UCSD-AML1 (cell line): ENCODE results near the gene SPTBN2.

Experiments used
- DNase-seq: peaks from one replicate; lab custom pipeline; 2025; ENCODE audit not compliant: unreplicated experiment; lab: John Stamatoyannopoulos, UW

The SPTBN2 gene

DNA sequence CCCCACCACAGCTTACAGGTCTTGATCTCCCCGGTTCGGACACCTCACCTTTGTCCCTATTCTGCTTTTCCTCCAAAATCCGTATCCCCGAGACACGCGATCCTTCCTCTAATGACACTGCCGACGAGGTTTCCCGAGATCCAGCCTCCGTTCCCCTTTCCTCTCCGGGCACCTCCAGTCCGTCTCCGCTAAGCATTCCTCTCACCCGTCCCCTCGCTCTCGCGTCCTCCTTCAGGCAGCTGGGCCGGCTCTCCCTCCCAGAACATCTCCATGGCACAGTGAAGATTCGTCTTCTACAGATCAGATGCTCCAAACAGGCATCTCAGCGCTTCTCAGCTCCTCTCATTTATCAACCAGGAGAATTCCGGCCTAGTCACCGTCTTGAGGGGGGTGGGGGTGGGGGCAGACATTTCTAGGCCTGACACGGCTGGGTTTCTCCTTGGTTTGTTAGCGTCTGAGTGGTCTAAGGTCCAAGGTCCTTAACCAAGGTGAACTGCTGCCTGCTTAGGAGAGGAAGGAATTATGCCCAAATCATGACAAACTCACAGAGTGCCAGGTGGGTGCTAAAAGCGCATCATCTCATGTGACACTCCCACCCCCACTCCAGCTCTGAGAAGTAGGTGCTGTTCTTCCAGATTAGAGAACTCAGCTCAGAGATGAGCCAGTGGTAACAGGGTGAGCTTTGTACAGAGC, at the start of gene SPTBN2:
Gene SPTBN2 (minus strand): TSS at position 524 of the 693 bp plus-strand sequence. CDS start 7,976 bp downstream, outside the sequence.
- DNase-seq: no peak

DNA sequence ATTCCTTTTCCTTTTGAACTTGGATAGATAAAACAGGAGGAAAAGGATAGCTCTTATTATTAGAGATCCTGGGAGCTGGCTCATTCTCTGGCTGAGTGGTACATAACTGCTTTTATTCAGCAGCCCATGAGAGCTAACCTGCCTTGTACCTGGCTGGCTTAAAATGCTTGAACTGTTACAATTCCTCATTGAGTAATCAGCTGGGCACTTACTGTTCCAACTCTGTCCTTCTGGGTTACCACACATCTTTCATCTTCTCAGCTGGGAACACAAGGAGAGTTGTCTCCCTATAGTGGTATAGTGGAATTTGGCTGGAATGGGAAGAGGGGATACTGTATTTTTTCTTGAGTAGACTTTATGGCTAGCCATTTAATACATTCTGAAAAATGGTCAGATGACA, 39.8 kb upstream of the SPTBN2 start:
- DNase-seq: no peak

DNA sequence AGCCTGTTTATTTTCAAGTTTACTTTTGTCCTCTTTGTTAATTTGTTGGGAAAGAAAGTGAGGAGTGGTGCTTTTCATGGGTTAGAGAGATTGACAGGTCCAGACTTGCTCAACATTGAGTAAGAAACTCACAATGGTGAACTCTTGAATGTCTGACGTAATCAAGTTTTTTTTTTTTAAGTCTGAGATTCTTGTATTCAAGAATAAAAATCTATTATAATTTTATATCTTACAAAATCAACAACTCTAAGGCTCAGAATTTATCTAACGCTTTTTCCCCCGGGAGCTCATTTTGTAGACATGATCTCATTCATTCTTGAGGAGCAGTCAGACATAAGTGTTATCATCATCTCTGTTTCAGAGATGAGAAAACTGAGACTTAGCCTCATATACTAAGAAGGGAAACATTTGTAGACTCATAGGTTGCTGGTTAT, 39.1 kb upstream of the SPTBN2 start:
- DNase-seq: no peak

DNA sequence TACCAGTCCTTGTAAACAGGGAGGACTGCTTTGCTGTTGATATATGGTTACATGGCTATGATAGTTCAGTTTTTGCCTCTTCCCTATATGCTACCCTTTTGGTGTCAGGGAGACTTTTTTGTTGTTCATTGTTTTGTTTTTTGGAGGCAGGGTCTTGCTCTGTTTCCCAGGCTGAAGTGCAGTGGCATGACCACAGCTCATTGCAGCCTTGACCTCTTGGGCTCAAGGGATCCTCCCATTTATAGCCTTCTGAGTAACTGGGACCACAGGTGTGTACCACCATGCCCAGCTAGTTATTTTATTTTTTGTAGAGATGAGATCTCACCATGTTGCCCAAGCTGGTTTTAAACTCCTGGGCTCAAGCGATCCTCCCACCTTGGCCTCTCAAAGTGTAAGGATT, 38.6 kb upstream of the SPTBN2 start:
- DNase-seq: no peak

DNA sequence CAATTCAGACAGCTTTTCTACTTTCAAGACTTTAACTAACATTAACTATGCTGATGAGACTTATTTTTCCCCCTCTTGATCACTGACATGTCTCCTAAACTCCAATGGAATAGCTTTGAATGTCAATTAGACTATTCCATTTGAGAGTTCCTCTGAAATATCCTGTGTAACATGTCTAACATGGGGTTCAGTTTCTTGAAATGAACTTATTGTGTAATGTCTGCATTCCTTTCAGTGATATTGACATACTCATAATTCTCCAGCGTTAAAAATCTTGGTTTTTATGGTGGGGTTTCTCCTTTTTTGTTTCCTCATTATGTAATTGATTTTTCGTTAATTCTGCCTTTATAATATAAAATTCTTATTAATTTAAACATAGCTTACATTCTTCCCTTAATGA, 37.7 kb upstream of the SPTBN2 start:
- DNase-seq: no peak

DNA sequence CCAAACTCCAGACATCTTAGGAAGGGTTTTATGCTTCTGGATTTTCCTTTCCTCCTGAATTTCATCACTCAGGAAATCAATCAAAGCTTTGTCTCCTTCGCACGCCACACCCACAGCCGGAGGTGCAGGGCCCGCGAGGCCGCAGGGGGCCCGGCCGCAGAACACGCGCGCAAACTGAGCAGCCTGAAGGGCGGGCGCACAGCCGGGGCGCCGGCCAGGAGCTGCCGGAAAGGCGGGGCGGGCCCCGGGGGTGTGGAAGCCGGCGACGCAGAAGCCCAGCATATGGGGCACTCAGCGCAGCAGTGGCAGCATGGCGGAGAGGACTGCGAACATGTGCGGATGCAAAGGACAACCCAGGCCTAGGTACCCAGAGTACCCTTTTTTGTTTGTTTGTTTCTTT, 33.1 kb upstream of the SPTBN2 start:
- no peak for DNase-seq

DNA sequence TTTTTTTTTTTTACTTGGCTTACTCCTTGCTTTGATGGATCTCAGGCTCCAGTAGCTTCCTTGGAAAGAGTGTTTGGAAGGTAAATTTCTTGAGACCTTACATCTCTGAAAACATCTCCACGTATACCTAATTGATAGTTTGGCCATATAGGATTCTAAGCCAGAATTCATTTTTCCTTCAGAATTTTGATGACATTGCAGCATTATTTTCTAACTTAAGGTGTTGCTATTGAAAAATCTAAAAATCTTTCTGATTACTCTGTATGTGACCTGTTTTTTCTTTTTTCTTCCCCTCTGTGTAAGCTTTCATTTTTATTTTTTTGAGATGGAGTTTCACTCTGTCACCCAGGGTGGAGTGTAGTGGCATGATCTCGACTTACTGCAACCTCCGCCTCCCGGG, 23.1 kb upstream of the SPTBN2 start:
- no peak for DNase-seq

DNA sequence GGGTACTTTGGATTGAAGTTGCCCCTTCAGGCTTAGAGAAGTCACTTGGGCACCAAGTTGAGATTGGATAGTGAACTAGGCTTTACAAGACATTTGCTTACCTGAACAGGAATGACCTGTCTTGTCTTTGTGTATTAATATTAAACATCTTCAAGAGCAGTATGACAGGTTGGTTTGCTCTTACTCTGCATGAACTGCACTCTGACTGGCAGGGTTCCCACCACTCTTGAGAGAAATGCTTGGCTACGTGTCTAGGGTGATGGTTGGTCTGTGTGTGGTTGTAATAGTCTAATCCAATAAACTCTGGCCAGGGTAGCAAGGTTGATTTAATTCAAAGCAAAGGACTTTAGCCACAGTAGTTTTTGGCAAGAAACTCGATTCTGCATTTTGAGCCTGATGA, 20.1 kb upstream of the SPTBN2 start:
- no peak for DNase-seq

DNA sequence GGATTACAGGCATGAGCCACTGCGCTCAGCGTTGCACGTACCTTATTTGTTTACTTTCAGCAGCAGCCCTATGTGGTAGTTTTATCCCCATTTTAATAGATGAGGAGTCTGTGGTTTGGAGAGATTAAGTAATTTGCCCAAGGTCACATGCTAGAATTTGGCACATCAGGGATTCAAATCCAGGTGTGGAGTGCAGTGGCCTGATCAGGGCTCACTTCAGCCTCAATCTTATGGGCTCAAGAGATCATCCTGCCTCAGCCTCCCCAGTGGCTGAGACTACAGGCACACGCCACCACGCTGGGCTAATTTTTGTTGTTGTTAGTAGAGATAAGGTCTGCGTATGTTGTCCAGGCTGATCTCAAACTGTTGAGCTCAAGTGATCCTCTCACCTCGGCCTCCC, 18.5 kb upstream of the SPTBN2 start:
- no peak for DNase-seq

DNA sequence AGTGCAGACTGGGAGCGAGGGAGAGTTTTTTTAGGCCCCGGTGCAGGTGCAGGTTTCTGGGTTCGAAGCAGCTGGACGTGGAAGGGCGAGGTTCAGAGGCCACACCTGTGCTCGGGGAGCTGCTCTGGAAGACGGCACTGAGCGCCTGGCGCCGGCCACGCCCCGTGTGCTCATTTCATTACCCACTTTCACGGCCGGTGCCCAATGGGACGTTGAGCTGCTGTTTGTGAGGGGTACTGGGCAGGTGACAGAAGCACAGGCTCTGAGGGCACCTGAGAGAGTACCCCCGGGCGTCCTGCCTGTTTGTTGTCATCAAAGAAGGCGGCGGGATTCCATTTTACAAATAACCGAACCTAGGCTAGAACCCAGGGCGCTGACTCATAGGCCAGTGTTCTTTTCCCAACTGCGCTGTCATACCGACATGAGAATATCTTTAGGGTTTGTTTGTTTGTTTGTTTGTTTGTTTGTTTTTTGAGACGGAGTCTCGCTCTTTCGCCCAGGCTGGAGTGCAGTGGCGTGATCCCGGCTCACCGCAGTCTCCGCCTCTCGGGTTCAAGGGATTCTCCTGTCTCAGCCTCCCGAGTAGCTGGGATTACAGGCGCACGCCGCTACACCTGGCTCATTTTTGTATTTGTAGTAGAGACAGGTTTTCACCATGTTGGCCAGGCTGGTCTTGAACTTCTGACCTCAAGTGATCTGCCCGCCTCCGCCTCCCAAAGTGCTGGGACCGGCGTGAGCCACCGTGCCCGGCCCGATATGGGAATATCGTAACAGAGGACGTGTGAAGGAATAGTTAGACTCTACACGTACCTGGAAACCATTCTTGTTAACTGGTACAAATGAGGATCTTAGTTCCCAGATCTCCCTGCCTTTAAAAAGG, 16.6 kb upstream of the SPTBN2 start:
- no peak for DNase-seq

DNA sequence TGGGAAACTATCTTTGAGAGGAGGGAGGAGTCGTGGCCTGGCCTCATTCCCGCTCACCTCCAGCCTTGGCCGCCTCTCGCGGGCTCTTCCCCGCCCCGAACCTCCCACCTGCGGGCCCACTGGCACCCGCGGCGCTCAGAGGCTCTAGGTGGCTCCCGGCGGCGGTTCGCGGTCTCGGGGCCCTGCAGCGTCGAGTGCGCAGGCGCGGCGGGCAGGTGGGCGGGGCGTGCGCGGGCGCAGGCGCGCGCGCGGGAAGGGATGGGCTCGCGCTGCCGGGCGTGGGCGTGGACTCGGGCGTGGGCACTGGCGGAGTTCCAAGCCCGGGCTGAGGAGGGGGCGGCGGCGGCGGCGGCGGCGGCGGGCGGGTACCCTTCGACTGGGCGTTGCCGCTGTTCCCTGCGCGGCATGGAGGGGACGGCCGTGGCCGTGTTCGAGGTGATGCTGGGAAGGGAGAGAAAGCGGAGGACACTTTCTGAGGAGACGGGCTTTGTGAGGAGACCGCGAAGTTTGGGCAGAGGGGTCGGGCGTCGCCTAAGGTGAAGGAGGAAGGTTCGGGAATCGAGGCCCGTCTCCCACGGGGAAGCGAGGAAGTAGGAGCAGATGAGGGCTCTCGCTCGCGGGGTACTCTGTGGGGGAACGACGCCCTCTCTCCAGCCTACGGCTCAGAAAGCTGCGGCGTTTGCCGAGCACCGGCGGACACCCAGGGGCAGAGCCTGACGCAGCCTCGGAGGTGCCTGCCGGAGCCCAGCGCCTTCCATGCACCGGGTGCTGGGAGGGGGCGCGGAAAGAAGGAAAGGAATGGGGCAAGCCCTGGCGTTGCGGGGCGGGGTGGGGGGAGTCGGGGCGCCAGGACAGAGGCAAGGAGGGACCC, 15.7 kb upstream of the SPTBN2 start:
- DNase-seq: peak; percentile 89

DNA sequence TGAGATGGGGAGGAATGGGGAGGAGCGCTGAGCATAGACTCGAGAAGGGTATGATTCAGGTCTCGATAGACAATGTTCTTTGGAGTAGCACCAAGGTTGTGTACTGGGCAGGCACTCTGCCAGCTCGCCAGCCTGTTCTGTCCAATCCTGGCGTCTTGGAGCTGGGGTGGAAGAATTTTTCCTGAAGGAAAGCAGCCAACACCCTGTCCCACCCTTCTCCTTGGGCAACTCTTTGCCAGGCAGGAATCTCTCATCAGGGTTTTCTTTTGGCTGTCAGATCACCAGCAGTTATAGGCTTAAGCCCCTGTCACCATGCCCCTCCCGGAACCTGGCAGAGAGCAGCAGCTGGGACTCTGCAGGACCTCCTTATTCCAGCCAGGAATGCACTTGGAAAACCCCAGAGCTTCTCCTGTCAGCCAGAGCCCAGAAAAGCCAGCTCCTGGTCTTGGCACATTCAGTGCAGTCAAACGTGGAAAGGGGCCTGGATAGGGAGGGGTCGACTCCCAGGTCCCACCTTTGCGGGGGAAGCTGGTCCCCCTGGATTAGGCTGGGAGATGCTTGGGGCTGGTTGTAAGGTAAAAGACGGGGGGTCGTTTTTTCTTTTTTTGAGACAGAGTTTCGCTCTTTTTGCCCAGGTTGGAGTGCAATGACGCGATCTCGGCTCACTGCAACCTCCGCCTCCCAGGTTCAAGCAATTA, 14.4 kb upstream of the SPTBN2 start:
- DNase-seq: no peak

DNA sequence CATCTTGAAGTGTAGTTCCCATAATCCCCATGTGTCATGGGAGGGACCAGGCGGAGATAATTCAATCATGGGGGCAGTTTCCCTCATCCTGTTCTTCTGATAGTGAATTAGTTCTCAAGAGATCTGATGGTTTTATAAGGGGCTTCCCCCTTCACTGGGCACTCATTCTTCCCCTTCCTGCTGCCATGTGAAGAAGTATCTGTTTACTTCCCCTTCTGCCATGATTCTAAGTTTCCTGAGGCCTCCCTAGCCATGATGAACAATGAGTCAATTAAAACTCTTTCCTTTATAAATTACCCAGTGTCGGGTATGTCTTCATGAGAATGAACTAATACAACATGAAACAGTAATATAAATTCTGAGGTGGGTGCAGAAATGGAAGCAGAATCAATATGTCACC, 12.1 kb upstream of the SPTBN2 start:
- DNase-seq: no peak

DNA sequence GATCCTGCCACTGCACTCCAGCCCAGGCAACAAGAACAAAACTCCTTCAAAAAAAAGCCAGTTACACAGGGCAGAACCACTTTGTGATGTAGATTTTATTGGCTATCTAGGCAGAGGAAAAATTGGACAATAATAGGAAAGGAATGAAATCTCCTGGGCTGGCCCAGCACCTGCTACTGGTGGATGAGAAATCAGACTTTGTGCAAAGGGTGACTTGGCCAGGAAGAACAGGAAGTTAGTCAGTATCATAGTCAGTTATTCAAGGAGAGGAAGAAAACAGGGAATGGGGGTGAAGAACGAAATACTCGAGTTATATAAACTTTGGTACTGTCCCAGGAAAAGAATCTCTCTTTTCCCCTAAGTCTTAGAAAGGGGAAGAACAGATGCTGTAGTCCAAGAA, 11.0 kb upstream of the SPTBN2 start:
- no peak for DNase-seq

DNA sequence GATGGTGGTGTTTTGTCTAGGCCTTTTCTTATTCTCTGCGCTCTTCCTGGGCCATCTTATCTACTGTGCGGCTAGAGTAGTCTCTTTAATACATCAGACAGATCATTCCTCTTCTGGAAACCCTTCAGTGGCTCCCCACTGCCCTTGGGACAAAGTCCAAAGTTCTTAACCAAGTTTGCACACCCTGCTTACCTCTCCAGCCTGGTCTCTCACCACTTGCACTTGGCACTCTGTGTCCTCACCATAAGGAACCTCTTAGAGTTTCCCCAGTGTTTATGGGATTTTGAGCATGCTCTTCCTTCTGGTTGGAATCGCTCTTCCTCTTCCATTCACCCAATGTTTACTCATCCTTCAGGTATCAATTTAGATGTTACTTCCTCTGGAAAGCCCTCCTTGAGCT, 5.2 kb upstream of the SPTBN2 start:
- no peak for DNase-seq

DNA sequence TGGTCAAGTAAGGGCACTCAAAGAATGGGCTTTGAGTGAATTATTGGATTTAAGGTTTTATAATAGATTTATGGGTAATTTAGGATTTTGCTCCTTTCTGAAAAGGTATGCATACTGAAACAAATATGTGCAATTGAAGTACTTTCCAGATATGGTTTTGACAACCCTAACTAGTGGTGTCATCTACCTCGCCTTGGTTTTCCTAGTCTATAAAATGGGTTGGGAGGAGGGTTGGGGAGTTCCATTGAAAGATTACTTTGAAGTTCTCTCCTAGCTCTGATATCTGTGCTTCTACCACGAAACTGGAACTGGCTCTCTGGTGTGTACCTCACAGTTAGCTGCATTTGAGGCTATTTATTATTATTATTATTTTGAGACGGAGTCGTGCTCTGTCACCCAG, 431 bp upstream of the SPTBN2 start:
- DNase-seq: no peak

DNA sequence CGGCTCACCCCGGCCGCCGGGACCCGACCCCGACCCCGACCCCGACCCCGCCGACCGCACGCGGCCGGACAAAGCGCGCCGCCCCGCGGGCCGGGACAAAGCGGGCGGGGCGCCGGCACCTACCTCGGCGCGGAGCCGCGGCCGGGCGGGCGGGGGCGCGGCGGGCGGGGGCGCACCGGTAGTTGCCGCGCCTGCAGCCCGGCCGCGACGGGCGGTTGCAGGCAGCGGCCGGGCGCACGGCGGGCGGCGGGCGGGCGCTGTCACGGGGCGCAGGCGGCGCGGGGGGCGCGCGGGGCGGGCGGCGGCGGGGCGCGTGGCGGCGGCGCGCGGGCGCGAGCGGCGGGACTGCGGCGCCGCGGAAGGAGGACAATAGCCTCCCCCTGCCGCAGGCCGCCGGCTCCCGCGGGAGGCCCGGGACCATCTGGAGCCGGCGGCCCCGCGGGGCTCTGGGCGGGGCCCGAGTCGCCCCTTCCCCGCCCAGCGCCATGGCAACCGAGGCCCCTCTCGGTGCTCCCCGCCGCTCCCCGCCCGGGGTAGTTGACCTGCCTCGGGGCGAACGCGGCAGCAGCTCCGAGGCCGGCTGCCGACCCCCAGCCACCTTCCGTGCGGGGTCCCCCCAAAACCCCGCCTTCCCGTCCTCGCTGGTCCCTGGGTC, 851 bp downstream of the SPTBN2 start:
- DNase-seq: no peak

DNA sequence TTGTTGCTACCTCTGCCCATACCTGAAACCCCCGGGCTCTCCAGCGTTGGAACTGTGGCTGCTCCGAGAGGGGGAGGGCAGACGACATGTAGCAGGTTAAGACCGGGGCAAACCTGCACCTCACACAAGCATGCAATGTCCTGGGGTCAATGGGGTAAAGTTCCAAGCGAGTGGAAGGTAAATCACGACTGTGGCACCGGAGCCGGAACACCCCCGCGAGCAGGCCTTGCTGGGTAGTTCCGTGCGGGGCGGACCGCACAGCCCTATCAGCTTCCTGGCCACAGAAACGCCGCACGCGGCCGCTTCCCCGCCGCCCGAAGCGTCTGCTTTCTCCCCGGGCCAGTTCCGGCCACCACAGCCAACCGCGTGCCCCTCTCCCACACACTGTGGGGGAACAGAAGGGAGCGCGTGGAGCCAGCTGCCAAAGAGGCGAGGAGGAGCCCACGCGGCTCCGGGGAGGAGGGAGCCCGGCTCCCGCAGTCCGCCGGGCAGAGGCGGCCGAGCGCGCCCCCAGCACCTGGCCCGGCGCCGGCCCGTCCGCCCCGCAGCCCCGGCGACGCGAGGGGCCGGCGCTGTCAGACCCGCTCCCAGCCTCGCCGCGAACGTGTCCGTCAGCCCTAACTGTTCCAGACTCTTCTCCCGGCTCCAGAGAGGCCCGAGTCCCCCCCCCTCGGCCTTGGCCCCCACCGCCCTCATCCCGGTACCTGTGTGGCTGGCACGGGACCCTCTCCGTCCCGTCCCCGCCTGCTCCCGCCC, 1.6 kb downstream of the SPTBN2 start:
- peak; percentile 37 for DNase-seq

DNA sequence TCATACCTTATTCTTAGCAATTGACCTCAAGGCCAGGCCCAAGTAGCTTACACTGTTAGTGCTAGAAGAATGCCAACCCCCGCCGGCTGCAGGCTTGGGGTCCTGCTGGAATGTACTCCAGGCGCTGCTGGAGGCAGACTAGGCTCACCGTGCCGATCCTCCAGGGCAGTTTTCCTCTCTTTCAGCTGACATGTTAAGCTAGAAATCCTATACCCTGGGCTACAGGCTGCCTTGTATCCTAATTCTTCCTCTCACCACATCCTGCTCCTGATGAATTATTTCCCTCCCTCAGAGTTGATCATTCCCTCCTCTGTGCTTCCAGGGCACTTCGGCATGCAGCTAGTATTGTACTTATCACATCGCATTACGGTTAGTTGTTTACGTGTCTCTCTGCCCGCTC, 3.4 kb downstream of the SPTBN2 start:
- no peak for DNase-seq

DNA sequence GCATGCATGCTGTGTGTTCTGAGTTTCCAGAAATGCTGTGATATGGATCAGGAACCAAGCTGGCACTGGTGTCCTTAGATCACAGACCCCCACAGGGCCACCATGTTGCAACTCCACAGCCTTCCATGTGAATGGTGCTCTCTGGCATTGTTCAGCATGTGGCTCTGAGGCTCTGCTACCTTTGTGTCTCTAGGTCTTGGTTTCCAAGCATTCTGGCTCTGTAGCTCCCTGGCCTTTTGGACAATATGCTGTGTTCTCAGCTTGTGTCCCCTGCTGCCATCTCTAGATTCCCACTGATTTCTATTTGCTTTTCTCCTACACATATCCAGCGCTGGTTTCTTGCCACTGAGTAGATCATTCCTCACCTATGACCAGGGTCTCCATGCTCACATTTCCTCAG, 3.9 kb downstream of the SPTBN2 start:
- DNase-seq: no peak
